Epithelial cell of esophagus (primary cell): Measurements from ENCODE around the gene MAN1B1.
A peak's percentile ranks its signal among the peaks of the same experiment; 100 is the strongest.

Experiments used
- DNase-seq: peaks from one replicate; pipeline ENCODE4 v3.0.0; 2010; ENCODE audit warnings: low read depth
- H3K4me3 ChIP-seq: 2 replicates; pipeline ENCODE4 v1.5.1; 2011; ENCODE audit warnings: mild to moderate bottlenecking, low read length, control low read depth
- CTCF ChIP-seq: IDR thresholded peaks from 2 replicates; pipeline ENCODE4 v1.5.1; 2011; ENCODE audit warnings: low read depth, mild to moderate bottlenecking, low read length, control low read depth, inconsistent platforms; ENCODE audit not compliant: insufficient read depth; ENCODE audit errors: missing control alignments

Gene MAN1B1

GRCh38 chr9:137078701-137079400 lies 7.9 kb upstream of the MAN1B1 start:
- no peak overlapping the region for H3K4me3 ChIP-seq
- no peak for TF ChIP-seq CTCF
- no peak for DNase-seq

- TF ChIP-seq CTCF: no peak
- H3K4me3 ChIP-seq: no peak overlapping the region
- no peak for DNase-seq
Observed at GRCh38 chr9:137079401-137079787, 7.4 kb upstream of the MAN1B1 start.

GRCh38 chr9:137080260-137081122 lies 6.3 kb upstream of the MAN1B1 start:
- DNase-seq: no peak
- no peak for TF ChIP-seq CTCF
- no peak overlapping the region for H3K4me3 ChIP-seq

- DNase-seq: no peak
- H3K4me3 ChIP-seq: no peak overlapping the region
- no peak for TF ChIP-seq CTCF
Observed at GRCh38 chr9:137082222-137082924, 4.4 kb upstream of the MAN1B1 start.

- DNase-seq: no peak
- TF ChIP-seq CTCF: no peak
- no peak overlapping the region for H3K4me3 ChIP-seq
Observed at GRCh38 chr9:137082925-137083290, 3.9 kb upstream of the MAN1B1 start.

- TF ChIP-seq CTCF: no peak
- peak; percentile 99 for DNase-seq
- H3K4me3 ChIP-seq: no peak overlapping the region
Observed at GRCh38 chr9:137083394-137084004, 3.3 kb upstream of the MAN1B1 start.
